WERI-Rb-1 (cell line): ENCODE data around the gene RABGEF1.
"Not testable (repeated sequence)": the region's sequence is repeated elsewhere in the genome, so short reads cannot be mapped to it uniquely, and the experiment has no call there.

Experiments used
- DNase-seq: peaks from one replicate; pipeline ENCODE4 v3.0.0-alpha.2; 2020
- H3K27ac ChIP-seq: fragments of 250-450 bp; sonication (Bioruptor Pico); 2 replicates; pipeline ENCODE4 v1.5.1; 2020; ENCODE audit warnings: mild to moderate bottlenecking, moderate library complexity
- H3K27me3 ChIP-seq: fragments of 250-450 bp; sonication (Bioruptor Pico); 2 replicates; pipeline ENCODE4 v1.5.1; 2021; ENCODE audit warnings: mild to moderate bottlenecking, low read depth, moderate library complexity; ENCODE audit not compliant: insufficient read depth, severe bottlenecking
- H3K36me3 ChIP-seq: fragments of 250-450 bp; sonication (Bioruptor Pico); 2 replicates; pipeline ENCODE4 v1.5.1; 2020; ENCODE audit warnings: mild to moderate bottlenecking, moderate library complexity
- H3K4me3 ChIP-seq: 2 replicates; pipeline ENCODE4 v1.5.1; 2011; ENCODE audit warnings: low read depth, mild to moderate bottlenecking, control low read depth, low read length
- H3K9me3 ChIP-seq: fragments of 250-450 bp; sonication (Bioruptor Pico); 2 replicates; pipeline ENCODE4 v1.5.1; 2021; ENCODE audit warnings: mild to moderate bottlenecking, moderate library complexity; ENCODE audit not compliant: severe bottlenecking
- CTCF ChIP-seq: IDR thresholded peaks from 2 replicates; pipeline ENCODE4 v1.5.1; 2011; ENCODE audit warnings: low read depth, mild to moderate bottlenecking, control low read depth, inconsistent platforms, low read length

Gene RABGEF1

GRCh38 chr7:66766041-66766440 lies 25.5 kb downstream of the RABGEF1 start:
- Histone ChIP-seq H3K27ac (no peak overlapping the region), H3K36me3 (no peaks in the 10 kb centered on the region), H3K9me3 (no peaks in the 10 kb centered on the region), H3K4me3 (no peak overlapping the region), H3K27me3 (no peaks in the 10 kb centered on the region)
- DNase-seq: no peak
- no peak for TF ChIP-seq CTCF

GRCh38 chr7:66767486-66767885 lies 27.0 kb downstream of the RABGEF1 start:
- DNase-seq, H3K27ac ChIP-seq, H3K27me3 ChIP-seq, H3K9me3 ChIP-seq, H3K36me3 ChIP-seq, H3K4me3 ChIP-seq: not testable (repeated sequence)

GRCh38 chr7:66768865-66769832 lies 28.6 kb downstream of the RABGEF1 start:
- Histone ChIP-seq H3K9me3 (no peaks in the 10 kb centered on the region), H3K4me3 (no peak overlapping the region), H3K27ac (no peak overlapping the region), H3K27me3 (no peaks in the 10 kb centered on the region), H3K36me3 (no peaks in the 10 kb centered on the region)
- no peak for TF ChIP-seq CTCF
- DNase-seq: no peak

- no peak overlapping the region for H3K27ac ChIP-seq
Observed at GRCh38 chr7:66769833-66770512, 29.4 kb downstream of the RABGEF1 start.

GRCh38 chr7:66771795-66772194 lies 31.3 kb downstream of the RABGEF1 start:
- Histone ChIP-seq H3K36me3 (peaks cover 10% of the 10 kb centered on the region), H3K9me3 (no peaks in the 10 kb centered on the region), H3K27me3 (no peaks in the 10 kb centered on the region), H3K27ac (no peak overlapping the region), H3K4me3 (no peak overlapping the region)
- TF ChIP-seq CTCF: no peak
- DNase-seq: no peak

More at GRCh38 chr7:66769833-66770512, 29.4 kb downstream of the RABGEF1 start:
- no peak for DNase-seq
- TF ChIP-seq CTCF: no peak
- no peak overlapping the region for H3K4me3 ChIP-seq
- H3K9me3 ChIP-seq: no peaks in the 10 kb centered on the region
- H3K36me3 ChIP-seq: no peaks in the 10 kb centered on the region
- no peaks in the 10 kb centered on the region for H3K27me3 ChIP-seq

GRCh38 chr7:66773744-66774143 lies 33.2 kb downstream of the RABGEF1 start:
- H3K27ac ChIP-seq, H3K9me3 ChIP-seq, H3K4me3 ChIP-seq, H3K27me3 ChIP-seq, DNase-seq: not testable (repeated sequence)
- H3K36me3 ChIP-seq: peaks cover 16% of the 10 kb centered on the region

- H3K36me3 ChIP-seq: peaks cover 24% of the 10 kb centered on the region
- not testable (repeated sequence) for H3K4me3 ChIP-seq, DNase-seq, H3K27me3 ChIP-seq, H3K27ac ChIP-seq, H3K9me3 ChIP-seq
Observed at GRCh38 chr7:66776383-66776782, 35.9 kb downstream of the RABGEF1 start.
